HG03175 (cell line): ENCODE measurements around the gene RPL3.

ENCODE experiments used
- ATAC-seq: cut with Tn5 transposase; IDR thresholded peaks from one replicate; pipeline ENCODE4 v1.9.1; 2021; ENCODE audit warnings: mild to moderate bottlenecking, moderate library complexity; ENCODE audit not compliant: unreplicated experiment

RPL3 gene

DNA sequence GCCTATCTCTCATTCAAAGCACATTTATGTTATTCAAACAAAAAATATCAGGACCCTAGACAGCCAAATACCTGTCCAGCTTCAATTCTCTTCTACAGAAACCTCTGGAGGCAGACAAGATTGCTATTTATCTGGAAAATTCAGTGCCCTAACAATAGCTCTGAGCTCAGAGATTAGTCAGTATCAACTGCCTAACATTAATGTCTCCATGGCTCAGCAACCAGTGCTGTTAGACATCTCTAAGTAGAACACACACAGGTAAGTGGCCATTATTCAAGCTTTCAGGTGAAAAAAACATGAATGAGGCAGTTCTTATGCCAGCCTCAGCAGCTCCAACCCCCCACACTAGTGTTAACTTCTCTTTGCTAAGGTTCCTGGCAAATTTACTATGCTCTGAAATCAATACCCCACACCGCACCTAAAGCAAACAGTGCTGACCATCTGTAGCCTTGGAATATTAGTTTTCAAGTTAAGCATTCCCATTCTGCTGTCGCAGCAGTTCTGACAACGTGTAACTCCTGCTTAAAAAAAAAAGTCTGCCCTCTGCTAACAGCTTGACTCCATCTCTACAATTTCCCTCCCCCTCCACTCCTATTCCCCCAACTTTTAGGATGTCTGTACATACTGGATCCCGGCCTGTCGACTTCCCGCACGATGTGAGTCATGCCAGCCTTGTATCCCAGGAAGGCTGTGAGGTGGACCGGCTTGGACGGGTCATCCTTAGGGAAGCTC lies 1.5 kb downstream of the RPL3 start:
- no peak for ATAC-seq

DNA sequence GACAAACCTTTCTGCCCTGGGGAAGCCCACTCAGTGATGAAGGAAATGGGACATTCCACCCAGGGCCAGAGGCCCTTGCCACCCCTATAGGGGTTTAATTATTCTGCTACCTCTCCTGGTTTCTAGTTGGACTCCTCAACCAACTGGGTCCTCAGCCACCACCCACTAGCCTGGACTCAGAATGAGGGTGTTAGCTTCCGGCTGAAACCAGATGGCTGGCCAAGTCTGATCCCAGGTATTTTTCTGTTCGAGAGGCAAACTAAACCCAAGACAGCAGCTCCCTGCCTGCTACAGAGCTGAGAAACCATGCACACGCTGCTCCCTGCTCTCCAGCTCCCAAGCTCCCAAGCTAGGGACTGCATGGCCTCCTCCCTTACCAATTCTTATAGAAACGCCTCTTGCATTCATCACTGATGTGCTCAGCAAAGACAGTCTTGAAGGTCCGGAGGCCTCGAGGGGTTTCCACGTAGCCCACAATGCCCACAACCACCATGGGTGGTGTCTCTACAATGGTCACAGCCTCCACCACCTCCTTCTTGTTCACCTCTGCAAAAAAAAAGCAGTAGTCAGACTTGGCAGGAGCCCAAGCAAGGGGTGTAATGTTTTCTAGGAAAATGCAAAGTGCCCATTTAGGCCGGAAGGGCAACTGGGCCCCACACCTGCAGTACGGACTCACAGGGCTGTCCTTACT lies 2.2 kb downstream of the RPL3 start:
- ATAC-seq, result no peak

DNA sequence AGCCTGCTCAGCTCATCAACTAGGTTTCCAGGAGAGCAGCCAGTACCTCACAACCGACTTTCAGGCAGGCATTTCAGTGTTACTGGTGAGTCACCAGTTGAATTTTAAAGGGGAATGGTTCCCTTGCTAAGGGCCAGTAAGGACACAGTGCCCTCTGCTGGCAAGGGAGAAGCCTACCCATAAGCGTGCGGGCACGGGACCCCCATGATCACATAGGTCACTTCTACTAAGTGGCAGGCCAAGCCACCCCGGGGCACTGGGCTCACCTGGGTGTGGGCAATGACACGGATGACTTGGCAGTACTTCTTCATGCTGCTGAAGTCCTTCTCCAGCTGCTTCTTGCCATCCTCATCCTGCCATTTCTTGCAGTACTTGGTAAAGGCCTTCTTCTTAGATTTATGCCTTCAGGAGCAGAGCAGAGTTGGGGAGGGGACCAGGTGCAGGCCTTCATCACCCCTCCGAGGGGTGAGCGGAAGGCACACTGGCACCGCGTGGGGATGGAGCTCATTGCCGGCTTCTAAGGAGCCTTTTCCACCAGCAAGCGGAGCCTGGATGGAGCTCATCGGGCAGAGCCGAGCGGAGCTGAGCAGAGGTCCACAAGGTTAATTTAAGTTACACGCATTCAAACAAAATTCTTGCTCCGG lies 2.9 kb downstream of the RPL3 start:
- no peak for ATAC-seq

DNA sequence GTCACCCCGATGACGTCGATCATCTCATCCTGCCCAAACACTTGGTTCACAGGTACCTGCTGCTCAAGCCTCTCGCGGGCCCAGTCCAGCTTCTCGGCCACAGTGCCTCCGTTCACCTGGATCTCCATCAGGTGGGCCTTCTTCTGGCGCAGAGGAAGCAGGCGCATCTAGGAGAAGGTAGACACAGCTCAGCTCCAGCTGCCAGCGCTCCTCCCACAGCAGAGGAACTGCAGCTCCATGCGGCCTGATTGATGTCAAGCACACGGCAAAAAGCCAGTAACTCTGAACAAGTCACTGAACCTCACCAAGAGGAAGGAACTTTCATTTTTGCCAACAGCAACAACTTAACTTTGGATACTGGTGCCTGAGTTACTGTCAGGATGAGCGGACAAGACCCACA lies 4.0 kb downstream of the RPL3 start:
- ATAC-seq, result no peak

DNA sequence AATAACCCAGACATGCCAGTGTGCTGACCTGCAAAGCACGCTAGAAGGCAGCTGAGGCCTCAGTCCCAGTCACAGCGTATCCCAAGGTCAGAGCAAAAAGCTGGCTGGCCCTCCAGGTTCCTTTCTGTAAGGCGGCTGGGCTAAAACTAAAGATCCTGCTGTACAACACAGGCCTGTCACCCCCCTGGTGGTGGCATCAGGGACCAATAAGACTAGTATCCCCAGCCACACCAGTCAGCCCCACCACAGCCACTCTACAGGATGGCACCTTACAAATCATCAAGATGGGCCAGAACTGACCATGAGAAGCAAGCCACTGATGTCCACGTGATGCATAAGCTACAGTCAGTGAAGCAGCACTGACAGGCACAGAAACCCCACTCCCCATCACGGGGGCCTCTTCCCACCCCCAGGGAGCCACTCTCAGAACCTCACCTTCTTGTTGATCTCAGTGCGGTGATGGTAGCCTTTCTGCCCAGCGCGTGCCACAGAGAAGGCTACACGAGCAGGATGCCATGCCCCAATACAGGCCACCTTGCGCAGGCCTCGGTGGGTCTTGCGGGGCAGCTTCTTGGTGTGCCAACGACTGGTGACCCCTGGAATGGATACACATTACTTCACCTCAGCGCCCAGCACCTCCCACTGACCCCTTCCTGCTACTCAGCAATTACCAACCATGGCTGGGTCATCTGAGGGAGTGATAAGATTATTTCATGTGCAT lies 5.0 kb downstream of the RPL3 start:
- no peak for ATAC-seq

DNA sequence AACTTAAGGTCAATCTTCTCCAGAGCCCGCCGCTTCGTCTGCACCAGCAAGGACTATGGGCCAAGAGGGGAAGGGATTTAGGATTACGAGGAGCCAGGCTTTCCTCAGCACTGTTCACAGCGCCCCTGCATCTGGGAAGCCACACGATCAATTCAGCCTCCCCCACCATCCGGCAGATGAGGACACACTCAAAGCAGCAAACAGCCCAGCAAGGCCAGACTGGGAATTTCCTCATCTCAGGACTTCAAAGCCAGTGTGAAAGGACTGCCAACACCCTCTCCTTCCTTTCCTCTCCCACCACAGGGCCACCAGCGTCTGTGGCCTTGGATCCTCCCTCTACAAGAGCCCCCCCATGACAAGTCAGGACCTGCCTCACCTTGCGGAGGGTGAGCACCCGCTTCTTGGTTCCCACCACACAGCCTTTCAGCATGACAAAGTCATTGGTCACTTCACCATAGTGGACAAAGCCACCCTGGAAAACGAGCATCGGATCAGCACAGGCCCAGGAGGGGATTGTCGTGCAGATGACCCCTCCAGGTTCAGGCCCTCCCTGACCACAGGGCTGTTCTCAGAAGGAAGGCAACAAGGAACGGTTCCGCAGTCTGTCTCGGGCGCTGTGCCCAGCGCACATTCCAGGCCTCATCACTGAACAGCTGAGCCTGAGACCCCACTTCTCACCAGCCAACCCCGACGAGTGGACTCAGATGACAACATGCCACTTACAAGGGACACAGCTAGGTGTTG lies 6.0 kb downstream of the RPL3 start:
- no peak for ATAC-seq

DNA sequence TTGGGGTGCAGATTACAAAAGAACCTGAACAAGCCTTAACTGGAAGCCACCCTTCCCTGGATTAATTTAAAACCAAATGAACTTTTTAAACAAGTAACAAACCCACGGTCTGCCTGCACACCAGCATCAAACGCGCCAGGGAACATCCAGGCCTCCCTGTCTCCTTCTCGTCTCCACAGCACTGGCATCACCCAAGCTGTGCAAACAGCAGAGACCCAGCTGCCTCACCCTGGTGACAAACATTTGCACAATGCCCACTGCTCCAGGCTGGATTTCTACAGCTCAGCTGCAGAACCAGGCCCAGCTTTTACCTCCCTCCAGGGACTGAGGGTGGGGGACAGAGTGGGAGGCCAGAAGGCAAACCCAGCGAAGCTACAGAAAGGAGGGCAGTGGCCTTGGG lies 7.0 kb downstream of the RPL3 start:
- no peak for ATAC-seq

DNA sequence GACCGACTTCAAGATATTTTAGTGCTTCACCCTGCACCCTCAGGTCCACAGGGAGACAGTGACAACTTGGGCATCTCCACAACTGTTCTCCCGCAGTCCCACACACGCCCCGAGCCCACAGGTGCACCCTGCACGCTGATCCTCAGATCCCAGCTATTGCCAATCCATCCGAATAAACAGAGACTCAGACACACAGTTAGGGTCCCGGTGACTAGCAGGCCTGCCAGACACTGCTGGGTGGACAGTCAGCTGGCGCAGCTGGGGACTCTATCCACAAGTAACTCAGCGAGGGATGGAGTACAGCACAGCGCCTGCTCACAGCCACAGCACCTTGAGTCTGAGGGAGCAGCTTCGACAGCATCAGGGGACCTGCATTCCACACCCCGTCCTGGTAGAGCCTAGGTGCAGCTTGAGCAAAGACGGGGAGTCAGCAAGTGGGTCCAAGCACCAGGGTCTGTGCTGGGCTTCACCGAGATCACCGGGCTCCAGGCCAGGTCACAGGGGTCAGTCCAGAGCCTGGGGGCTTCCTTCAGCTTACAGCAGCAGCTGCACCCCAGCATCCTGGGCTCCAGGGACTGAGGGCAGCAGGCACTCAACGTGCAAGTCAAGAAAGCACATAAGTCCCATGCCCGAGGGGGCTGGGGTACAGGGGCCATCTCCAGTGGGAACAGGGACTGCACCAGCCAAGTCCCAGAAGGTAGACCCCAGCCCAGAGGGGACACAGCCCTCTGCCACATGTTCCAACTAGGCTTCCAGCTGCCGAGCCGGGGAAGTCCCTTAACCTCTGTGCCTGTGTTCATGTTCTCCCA lies 7.6 kb downstream of the RPL3 start:
- ATAC-seq, result no peak

DNA sequence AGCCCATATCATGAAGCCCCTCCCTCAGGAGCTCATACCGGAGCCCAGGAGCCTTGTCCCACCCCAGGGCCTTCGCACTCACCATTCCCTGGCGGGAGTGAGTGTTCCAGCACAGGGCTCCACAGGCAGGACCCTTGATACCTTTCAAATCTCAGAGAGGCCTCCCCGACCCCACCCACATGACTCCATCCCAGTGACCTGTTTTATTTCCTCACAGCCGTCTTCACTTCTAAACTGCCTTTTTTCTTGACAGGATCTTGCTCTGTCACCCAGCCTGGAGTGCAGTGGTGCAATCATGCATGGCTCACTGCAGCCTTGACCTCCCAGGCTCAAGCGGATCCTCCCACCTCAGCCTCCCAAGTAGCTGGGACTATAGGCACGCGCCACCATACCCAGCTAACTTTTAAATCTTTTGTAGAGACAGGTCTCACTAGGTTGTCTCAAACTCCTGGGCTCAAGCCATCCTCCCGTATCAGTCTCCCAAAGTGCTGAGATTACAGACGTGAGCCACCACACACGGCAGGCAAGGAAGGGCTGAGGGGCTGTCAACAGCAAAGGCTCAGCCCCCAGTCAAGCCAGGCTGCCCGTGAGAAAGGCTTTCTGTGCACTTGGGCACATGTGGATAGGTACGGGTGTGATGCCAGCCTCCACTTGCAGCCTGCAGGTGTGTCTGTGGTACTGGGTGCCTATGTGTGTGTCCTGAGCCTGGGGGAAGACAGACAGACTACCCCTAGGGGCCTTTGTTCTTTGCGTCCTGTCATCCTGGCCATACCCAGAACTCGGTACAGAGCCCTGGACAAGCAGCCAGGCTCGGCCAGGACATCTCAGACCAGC lies 9.3 kb downstream of the RPL3 start:
- no peak for ATAC-seq

DNA sequence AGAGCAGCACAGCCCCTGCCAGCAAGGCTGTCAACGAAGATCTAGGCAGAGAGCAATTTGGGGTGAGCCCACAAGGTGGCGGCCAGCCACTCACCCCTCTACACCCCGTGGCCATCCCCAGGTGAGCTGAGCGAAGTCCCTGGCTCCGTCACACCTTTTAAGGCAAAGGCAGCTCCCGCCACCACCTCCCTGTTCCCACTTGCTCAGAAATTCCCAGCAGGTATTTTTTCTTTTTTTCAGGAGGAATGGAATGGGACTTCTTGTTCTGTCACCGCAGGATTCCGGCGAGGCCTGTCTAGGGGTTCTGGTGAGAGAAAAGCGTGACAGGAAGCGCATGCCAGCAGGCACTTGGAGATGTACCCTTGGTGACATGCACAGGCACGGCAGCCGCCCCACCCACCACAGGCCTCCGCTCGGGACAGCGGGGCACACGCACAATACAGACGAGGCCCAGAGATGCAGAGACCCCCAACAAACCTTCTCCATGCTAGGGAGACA lies 10.0 kb downstream of the RPL3 start:
- ATAC-seq, result no peak

DNA sequence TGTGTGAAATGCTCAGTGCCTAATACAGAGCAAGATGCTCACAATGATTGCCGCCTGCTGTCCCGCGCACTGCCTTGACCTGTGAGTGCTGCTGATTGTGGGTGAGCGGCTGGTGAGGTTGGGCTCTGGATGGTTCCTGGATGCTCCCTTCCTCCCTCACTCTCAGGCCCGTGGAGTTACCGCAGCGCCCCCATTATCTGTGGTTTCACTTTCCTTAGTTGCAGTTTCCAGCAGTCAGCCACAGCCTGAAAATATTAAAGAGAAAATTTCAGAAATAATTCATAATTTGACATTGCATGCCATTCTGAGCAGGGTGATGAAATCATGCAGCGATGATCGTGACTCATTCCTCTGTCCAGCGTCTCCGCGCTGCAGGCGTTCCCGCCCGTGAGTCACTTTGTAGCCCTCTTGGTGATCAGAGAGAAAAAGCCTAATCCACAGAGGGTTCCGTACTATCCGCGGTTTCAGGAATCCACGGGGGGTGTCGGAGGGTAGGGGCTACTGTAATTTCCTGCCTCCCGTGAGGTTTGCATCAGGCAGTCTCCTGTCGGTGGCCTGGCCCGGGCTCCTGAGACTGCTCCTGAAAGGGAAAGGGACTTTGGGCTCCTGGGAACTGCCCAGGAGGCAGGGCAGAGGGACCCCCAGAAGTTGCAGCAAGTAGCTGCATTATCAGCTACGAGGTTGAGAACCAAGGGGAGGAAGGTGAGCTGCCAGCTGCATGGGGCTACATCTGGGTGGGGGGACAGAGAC lies 10.6 kb downstream of the RPL3 start:
- no peak for ATAC-seq

DNA sequence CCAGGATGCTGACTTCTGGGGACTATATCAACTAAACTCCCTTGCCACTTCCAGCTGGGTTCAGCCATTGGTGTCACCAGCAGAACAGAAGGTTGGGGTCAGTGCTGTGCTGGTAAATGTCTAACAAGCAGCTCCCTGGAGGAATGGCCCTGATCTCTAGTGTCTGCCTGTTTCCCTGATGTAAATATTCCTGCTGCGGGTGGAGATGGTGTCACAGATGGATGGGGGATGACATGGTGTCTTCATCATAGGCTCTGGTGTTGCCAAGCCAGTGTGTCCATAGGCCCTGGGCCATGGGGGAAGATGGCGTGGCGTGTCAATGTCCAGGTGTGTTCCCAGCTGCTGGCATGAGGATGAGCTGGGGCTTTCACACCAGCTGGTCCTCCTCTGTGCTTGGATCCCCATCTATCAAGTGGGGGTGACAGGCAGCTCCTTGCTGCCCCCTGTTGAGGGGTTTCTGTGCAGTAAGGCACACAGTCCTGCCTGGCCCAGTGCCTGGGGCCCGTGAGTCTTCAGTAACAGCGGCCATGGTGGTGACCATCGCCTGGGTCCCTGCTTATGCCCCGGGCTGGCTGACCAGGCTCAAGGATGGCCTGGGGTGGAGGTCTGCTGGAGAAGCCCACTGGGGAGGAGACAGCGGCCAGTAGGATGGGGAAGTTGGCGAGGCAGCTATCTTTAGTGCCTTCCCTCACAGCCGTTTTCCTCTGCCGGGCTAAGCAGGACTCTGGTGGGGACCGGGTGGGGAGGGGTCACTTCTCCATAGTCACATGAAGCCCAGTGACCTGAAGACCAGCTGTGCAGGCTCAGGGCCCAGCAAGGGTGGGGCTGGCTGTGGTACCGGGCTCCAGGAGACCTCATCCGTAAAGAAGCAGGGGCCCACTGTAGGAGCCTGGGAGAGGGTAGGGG lies 12.7 kb downstream of the RPL3 start:
- no peak for ATAC-seq

DNA sequence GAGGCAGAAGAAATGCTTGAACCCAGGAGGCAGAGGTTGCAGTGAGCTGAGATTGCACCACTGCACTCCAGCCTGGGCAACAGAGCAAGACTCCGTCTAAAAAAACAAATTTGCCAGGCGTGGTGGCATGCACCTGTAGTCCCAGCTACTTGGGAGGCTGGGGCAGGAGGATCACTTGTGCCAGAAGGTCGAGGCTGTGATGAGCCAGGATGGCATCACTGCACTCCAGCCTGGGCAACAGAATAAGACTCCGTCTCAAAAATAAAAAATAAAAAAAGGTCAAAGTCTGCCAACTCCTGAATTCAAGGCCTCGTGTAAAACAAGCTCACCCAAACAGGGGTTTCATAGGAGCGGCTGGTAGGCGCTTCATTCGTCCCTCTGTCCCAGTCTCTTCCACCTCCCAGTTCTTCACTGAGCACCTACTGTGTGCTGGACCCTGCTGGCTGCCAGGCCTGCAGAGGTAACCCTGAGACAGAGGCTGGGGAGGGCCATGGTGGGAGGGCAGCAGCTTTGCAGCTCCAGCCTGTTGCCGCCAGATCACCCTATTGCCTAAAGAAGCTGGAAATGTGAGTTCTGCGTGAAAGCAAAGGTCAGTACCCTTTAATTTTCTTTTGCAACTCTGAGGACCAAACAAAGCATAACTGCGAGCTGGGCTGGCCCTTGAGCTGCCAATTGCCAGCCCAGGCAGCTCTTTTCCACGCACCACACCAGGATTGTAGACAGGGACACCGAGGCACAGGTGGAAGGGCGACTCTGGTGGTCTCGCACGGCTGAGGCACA lies 15.3 kb downstream of the RPL3 start:
- ATAC-seq, result no peak

DNA sequence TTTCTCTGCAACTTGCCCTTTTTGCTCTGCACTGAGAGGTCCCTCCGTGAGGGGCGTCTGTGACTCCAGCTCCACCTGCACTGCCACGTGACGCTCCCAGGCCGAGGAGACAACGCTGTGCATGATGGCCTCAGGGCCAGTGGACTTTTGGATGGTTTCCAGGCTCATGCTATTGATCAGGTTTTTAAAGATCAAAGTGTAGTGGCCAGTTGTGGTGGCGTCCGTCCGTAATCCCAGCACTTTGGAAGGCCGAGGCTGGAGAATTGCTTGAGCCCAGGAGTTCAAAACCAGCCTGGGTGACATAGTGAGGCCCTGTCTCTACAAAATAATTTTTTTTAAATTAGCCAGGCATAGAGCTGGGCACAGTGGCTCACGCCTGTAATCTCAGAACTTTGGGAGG lies 16.1 kb downstream of the RPL3 start:
- no peak for ATAC-seq

DNA sequence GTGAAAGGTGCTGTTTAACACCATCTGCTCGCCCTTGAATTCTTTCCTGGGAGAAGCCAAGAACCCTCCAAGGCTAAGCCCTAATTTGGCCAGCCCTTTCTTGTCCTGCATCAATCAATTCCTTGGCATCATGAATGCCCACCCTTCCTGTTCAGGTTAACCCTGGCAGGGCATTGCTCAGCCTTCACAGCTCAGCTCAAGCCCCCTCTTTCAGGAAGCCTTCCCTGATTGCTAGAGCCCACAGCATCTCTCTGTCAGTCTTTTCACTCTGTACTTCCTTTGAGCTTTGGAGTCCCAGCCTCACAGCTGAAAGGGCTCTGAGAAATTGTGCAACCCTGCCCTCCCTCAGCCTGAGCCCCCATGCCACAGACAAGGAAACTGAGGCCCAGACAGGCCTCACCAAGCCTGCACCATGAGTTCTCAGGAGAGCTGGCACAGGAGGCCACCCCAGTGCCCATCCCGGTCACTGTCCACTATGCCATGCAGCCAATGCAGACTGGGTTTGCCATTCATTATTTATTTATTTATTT lies 16.9 kb downstream of the RPL3 start:
- no peak for ATAC-seq

DNA sequence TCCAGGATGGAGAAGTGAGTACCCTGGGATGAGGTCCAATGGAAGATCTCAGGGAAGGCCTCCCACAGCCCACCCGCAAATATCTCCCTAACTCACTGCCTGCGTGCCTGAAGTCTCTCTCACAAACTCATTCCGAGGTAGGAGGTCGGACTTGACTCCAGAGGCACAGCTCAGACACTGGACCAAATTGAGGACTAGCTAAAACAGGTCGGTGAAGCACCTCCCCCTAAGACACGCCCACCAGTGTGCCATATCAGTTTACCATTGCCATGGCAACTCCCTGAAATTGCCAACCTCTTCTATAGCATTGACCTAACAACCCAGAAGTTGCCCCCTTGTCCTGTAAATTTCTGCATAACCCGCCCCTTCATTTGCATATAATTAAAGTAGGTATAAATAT lies 17.5 kb downstream of the RPL3 start:
- ATAC-seq, result no peak
